GM12874 (cell line): ENCODE measurements around the gene PSMD1.

Experiments used
- CTCF ChIP-seq: IDR thresholded peaks from 2 replicates; pipeline ENCODE4 v1.5.1; 2011; ENCODE audit warnings: low read depth, mild to moderate bottlenecking, control low read depth, low read length, moderate library complexity; ENCODE audit not compliant: insufficient read depth

PSMD1 gene

GRCh38 chr2:231117148-231117547, 60.5 kb downstream of the PSMD1 start:
- no peak for TF ChIP-seq CTCF

- TF ChIP-seq CTCF: no peak
Observed at GRCh38 chr2:231117922-231118613, 61.4 kb downstream of the PSMD1 start.

GRCh38 chr2:231118614-231118942, 61.9 kb downstream of the PSMD1 start:
- TF ChIP-seq CTCF: no peak

GRCh38 chr2:231123362-231123898, 66.8 kb downstream of the PSMD1 start:
- no peak for TF ChIP-seq CTCF

GRCh38 chr2:231124838-231125568, 68.3 kb downstream of the PSMD1 start, which contains the start of gene HTR2B:
HTR2B (minus strand) TSS chr2:231125042; CDS start chr2:231123764, 1,278 bp downstream.
- TF ChIP-seq CTCF: no peak

GRCh38 chr2:231126123-231126522, 69.5 kb downstream of the PSMD1 start:
- TF ChIP-seq CTCF: no peak

- TF ChIP-seq CTCF: no peak
Observed at GRCh38 chr2:231127480-231127879, 70.8 kb downstream of the PSMD1 start.
